Aorta (tissue), 5 donors: Measurements from ENCODE around the gene FUCA1. TPM values are rescaled to one million over a fixed set of nuclear protein-coding genes. Genes with fewer than 3 reads are reported as not detected.
"Not testable (repeated sequence)": the region's sequence is repeated elsewhere in the genome, so short reads cannot be mapped to it uniquely, and the experiment has no call there.

Experiments used
- ATAC-seq: fragments of 200-7000 bp; cut with Tn5 transposase; one replicate; pipeline ENCODE4 v1.9.1; 2022; ENCODE audit warnings: moderate library complexity; ENCODE audit not compliant: low FRiP score
- DNase-seq, 2 donors: peaks; one replicate each; pipeline ENCODE4 v3.0.0-alpha.2; 2020
- H3K27ac ChIP-seq, 2 donors: one replicate each; pipeline ENCODE4 v1.5.1; 2013; ENCODE audit warnings: low read length in 2 of 2, mild to moderate bottlenecking in 2 of 2, moderate library complexity in 2 of 2, control low read depth in 1 of 2, inconsistent platforms in 1 of 2, low read depth in 1 of 2
- H3K27me3 ChIP-seq, 2 donors: one replicate each; pipeline ENCODE4 v1.6.1; 2013; ENCODE audit warnings: control low read depth in 1 of 2, low read length in 1 of 2, mild to moderate bottlenecking in 1 of 2, moderate library complexity in 1 of 2; ENCODE audit not compliant: insufficient read depth in 2 of 2, control insufficient read depth in 1 of 2
- H3K36me3 ChIP-seq, 2 donors: one replicate each; pipeline ENCODE4 v1.6.1; 2013; ENCODE audit warnings: control low read depth in 1 of 2, low read length in 1 of 2, mild to moderate bottlenecking in 1 of 2; ENCODE audit not compliant: insufficient read depth in 2 of 2, control insufficient read depth in 1 of 2
- H3K4me1 ChIP-seq, 2 donors: one replicate each; pipeline ENCODE4 v1.6.1; 2013; ENCODE audit warnings: low read length in 2 of 2, control low read depth in 1 of 2, mild to moderate bottlenecking in 1 of 2, moderate library complexity in 1 of 2; ENCODE audit not compliant: insufficient read depth in 2 of 2, control insufficient read depth in 1 of 2
- H3K4me3 ChIP-seq, 2 donors: one replicate each; pipeline ENCODE4 v1.5.1; 2013; ENCODE audit warnings: low read length in 2 of 2, control low read depth in 1 of 2, mild to moderate bottlenecking in 1 of 2
- H3K9me3 ChIP-seq: one replicate; pipeline ENCODE4 v1.6.1; 2013; ENCODE audit warnings: mild to moderate bottlenecking, low read length; ENCODE audit not compliant: control insufficient read depth
- WGBS, 2 donors: extraction: QIAGEN DNeasy Blood & Tissue Kit; methylation state at CpG; one replicate each; pipeline ENCODE4 v1.1.7; 2013; 5-methylcytosine and 5-hydroxymethylcytosine counted together
- intact Hi-C, 2 donors: fragments of 100-400 bp; cut with DNase I; formaldehyde crosslinking; loops; one replicate each; pipeline versions ENCODE4 v1.14.2 to v1.15.0; 2022
- polyA plus RNA-seq, 2 donors: library from polyadenylated mRNA; stranded (reverse); fragments of 200-250 nt; gene quantifications; one replicate each; pipeline ENCODE4 v1.2.3, GENCODE V29; 2013
- total RNA-seq, 2 donors: library from RNA; stranded (reverse); fragmentation: NEBNext Ultra II Directional; extraction: Animal tissue kit (Norgen Biotek cat#: 25700); gene quantifications; one replicate each; pipeline ENCODE4 v1.2.1, GENCODE V29; 2021
- donor health status: healthy with polysubstance abuse.
- donor health status: Bipolar disorder and iron deficiency.
- donor health status: DM: no; HTN: no; CAD: no.
- donor health status: DM: no; HTN: no; CAD: no.
- donor health status: DM: yes; HTN: yes; CAD: no.

The FUCA1 gene
- total and polyA plus RNA-seq, 4 donors: 26.0 to 36.6 (median 33.3) TPM

- no peaks in the 10 kb centered on the region for H3K4me1 ChIP-seq
- H3K36me3 ChIP-seq: peaks cover 0 to 3% of the 10 kb centered on the region in 2 donors
- 85 to 88% methylated on average over 6 of the region's 6 CpGs for WGBS, 2 donors
- intact Hi-C loops: no loop called here
- no peaks in the 10 kb centered on the region for H3K27me3 ChIP-seq
- DNase-seq: no peak
- H3K27ac ChIP-seq: no peak overlapping the region
- no peaks in the 10 kb centered on the region for H3K9me3 ChIP-seq
- no peak for ATAC-seq
- no peak overlapping the region for H3K4me3 ChIP-seq
Observed at GRCh38 chr1:23806280-23806679, 61.8 kb downstream of the FUCA1 start.

GRCh38 chr1:23805025-23805424 is 63.1 kb downstream of the FUCA1 start:
- H3K4me3 ChIP-seq: no peak overlapping the region
- ATAC-seq (no peak), DNase-seq (no peak)
- H3K36me3 ChIP-seq: peaks cover 0 to 3% of the 10 kb centered on the region in 2 donors
- no peaks in the 10 kb centered on the region for H3K27me3 ChIP-seq
- H3K27ac ChIP-seq: no peak overlapping the region
- 86 to 96% methylated on average over 2 of the region's 2 CpGs for WGBS, 2 donors
- no peaks in the 10 kb centered on the region for H3K9me3 ChIP-seq
- intact Hi-C loops: no loop called here
- no peaks in the 10 kb centered on the region for H3K4me1 ChIP-seq

GRCh38 chr1:23804183-23804835 is 63.8 kb downstream of the FUCA1 start:
- no peaks in the 10 kb centered on the region for H3K9me3 ChIP-seq
- peaks cover 0 to 3% of the 10 kb centered on the region in 2 donors for H3K36me3 ChIP-seq
- no peak overlapping the region for H3K4me3 ChIP-seq
- intact Hi-C loops: loop anchor here in 1 of 2 donors (5.0 kb wide), 1 partner anchor 63 kb away; the partner anchor contains the start of gene FUCA1
- H3K27ac ChIP-seq: no peak overlapping the region
- no peak for DNase-seq
- 71 to 72% methylated on average over 7 of the region's 7 CpGs for WGBS, 2 donors
- H3K4me1 ChIP-seq: peaks cover 0 to 4% of the 10 kb centered on the region in 2 donors
- no peak for ATAC-seq
- H3K27me3 ChIP-seq: no peaks in the 10 kb centered on the region

- H3K4me3 ChIP-seq: no peak overlapping the region
- no peak for ATAC-seq
- H3K36me3 ChIP-seq: peaks cover 0 to 3% of the 10 kb centered on the region in 2 donors
- intact Hi-C loops: loop anchor here in 1 of 2 donors (5.0 kb wide), 1 partner anchor 64 kb away; the partner anchor contains the start of gene FUCA1
- peaks cover 0 to 4% of the 10 kb centered on the region in 2 donors for H3K4me1 ChIP-seq
- H3K27ac ChIP-seq: no peak overlapping the region
- DNase-seq: no peak
- no peaks in the 10 kb centered on the region for H3K9me3 ChIP-seq
- H3K27me3 ChIP-seq: no peaks in the 10 kb centered on the region
- WGBS, 2 donors: 93 to 95% methylated on average over 5 of the region's 5 CpGs
Observed at GRCh38 chr1:23803674-23804073, 64.4 kb downstream of the FUCA1 start.

- H3K27ac ChIP-seq, H3K9me3 ChIP-seq, H3K4me3 ChIP-seq, H3K27me3 ChIP-seq, H3K36me3 ChIP-seq, H3K4me1 ChIP-seq, DNase-seq, ATAC-seq: not testable (repeated sequence)
- WGBS, 2 donors: 90 to 96% methylated on average over 7 of the region's 7 CpGs
- intact Hi-C loops: loop anchor here in 1 of 2 donors (5.0 kb wide), 1 partner anchor 64 kb away; the partner anchor contains the start of gene FUCA1
Observed at GRCh38 chr1:23802809-23803342, 65.2 kb downstream of the FUCA1 start.

- DNase-seq (peak in 1 of 2 donors; percentile 73), ATAC-seq (no peak)
- Histone ChIP-seq H3K9me3 (no peaks in the 10 kb centered on the region), H3K36me3 (no peaks in the 10 kb centered on the region), H3K27me3 (no peaks in the 10 kb centered on the region), H3K4me1 (peaks cover 0 to 4% of the 10 kb centered on the region in 2 donors), H3K27ac (no peak overlapping the region), H3K4me3 (no peak overlapping the region)
- 64% methylated on average over 10 of the region's 10 CpGs for WGBS, 2 donors
- intact Hi-C loops: loop anchor here in 1 of 2 donors (5.0 kb wide), 1 partner anchor 65 kb away; the partner anchor contains the start of gene FUCA1
Observed at GRCh38 chr1:23801876-23802275, 66.2 kb downstream of the FUCA1 start.

GRCh38 chr1:23801338-23801748 is 66.7 kb downstream of the FUCA1 start:
- Histone ChIP-seq H3K4me1 (peaks cover 0 to 4% of the 10 kb centered on the region in 2 donors), H3K27me3 (no peaks in the 10 kb centered on the region), H3K4me3 (peak overlapping the region; percentile 65 to 66), H3K9me3 (no peaks in the 10 kb centered on the region), H3K27ac (peak overlapping the region in 1 of 2 donors; percentile 55), H3K36me3 (no peaks in the 10 kb centered on the region)
- ATAC-seq (no peak), DNase-seq (no peak)
- WGBS, 2 donors: 16 to 17% methylated on average over 19 of the region's 19 CpGs
- intact Hi-C loops: loop anchor here in 1 of 2 donors (5.0 kb wide), 1 partner anchor 66 kb away; the partner anchor contains the start of gene FUCA1

GRCh38 chr1:23800400-23801337 is 67.4 kb downstream of the FUCA1 start, which contains the start of gene GALE:
TSS of gene GALE (minus strand) at chr1:23800754. CDS start at chr1:23799007, 1,747 bp downstream.
- intact Hi-C loops: loop anchor here in 1 of 2 donors (5.0 kb wide), 1 partner anchor 67 kb away; the partner anchor contains the start of gene FUCA1

More at GRCh38 chr1:23800400-23801337, 67.4 kb downstream of the FUCA1 start, which contains the start of gene GALE:
- Histone ChIP-seq H3K36me3 (no peaks in the 10 kb centered on the region), H3K4me1 (peaks cover 0 to 4% of the 10 kb centered on the region in 2 donors), H3K27ac (peak within 1 kb of the TSS; percentile 55 to 64), H3K27me3 (no peaks in the 10 kb centered on the region), H3K4me3 (peak within 1 kb of the TSS; percentile 65 to 66), H3K9me3 (no peaks in the 10 kb centered on the region)
- WGBS, 2 donors: 0 to 1% methylated on average over 70 to 82 of the region's 82 CpGs
- DNase-seq (peak; percentile 99), ATAC-seq (peak; percentile 97)
